Stimulated activated CD8-positive, alpha-beta memory T cell treated with anti-CD3 and anti-CD28 coated beads, Interleukin-4, amount 100 ng/mL, for 1 hour (primary cell): Measurements from ENCODE around the gene CYP2D6.

Experiments
- DNase-seq, 2 donors: peaks; one replicate each; pipeline ENCODE4 v3.0.0-alpha.2; 2020; ENCODE audit warnings: low read depth in 2 of 2, low spot score in 1 of 2

CYP2D6 gene

DNA sequence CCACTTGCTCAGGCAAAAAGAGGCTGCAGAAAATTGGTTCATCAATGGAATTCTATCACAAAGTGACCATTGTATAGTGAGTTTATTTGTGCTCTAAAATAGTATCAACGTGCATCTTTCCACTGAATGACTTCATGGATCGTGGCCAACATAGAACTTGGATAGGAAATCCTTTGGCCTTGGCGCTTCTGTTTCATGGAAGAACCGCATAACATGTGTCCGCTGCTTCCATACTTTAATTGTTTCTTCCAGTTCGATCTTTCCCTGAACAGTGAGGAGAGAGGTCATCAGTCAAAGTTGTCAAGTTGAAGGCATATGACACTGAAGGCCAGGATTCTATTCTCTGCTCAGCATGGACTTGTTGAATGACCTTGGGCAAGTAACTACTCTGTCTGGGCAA lies 44.6 kb downstream of the CYP2D6 start:
- DNase-seq: no peak

DNA sequence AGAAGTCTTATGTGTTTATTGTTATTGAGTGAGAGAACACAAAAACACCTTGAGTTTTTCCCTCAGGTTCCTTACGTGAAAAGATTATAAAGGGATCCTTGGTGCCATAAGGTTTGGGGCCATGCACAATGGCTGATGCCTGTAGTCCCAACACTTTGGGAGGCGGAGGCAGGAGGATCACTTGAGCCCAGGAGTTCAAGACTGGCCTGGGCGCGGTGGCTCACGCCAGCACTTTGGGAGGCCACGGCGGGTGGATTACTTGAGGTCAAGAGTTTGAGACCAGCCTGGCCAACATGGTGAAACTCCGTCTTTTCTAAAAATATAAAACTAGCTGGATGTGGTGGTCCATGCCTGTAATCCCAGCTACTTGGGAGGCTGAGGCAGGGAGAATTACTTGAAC lies 45.7 kb downstream of the CYP2D6 start:
- DNase-seq: no peak

DNA sequence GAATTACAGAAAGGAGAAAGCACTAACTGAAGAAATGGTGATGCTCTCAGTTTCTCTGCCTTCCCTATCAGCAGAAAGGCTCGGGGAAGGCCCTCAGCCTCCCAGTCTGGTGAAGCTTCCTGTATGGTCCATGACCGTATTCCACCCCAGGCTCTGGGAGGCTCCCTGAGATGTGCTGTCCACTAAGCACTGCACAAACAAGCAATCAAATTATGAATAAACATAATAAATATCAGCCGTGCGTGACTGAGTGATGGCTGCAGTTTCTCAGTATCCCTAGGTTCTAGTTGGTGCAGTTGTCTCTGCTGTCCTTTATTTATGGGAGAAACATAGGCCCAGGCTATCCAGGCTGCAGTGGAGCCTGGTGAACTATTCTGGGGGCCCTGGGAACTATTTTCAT lies 47.5 kb downstream of the CYP2D6 start:
- DNase-seq: no peak

DNA sequence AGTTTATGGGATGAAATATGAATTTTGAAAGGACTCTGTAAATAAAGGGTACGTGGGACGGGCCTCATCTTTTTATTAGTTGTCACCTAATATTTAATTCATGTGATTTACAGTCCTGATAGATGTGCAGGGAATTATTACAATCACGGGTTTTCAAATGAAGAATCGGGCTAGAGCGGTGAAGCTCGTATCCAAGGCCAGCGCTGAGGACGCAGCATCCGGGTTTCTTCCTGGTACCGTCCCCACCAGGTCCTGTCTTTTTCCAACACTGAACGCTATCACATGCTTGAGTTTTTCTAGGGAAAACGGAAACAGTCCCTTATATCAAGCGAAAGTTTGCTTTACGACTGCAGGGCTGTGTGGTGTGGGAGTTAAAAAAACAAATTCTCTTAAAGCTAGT lies 50.3 kb downstream of the CYP2D6 start:
- no peak for DNase-seq

DNA sequence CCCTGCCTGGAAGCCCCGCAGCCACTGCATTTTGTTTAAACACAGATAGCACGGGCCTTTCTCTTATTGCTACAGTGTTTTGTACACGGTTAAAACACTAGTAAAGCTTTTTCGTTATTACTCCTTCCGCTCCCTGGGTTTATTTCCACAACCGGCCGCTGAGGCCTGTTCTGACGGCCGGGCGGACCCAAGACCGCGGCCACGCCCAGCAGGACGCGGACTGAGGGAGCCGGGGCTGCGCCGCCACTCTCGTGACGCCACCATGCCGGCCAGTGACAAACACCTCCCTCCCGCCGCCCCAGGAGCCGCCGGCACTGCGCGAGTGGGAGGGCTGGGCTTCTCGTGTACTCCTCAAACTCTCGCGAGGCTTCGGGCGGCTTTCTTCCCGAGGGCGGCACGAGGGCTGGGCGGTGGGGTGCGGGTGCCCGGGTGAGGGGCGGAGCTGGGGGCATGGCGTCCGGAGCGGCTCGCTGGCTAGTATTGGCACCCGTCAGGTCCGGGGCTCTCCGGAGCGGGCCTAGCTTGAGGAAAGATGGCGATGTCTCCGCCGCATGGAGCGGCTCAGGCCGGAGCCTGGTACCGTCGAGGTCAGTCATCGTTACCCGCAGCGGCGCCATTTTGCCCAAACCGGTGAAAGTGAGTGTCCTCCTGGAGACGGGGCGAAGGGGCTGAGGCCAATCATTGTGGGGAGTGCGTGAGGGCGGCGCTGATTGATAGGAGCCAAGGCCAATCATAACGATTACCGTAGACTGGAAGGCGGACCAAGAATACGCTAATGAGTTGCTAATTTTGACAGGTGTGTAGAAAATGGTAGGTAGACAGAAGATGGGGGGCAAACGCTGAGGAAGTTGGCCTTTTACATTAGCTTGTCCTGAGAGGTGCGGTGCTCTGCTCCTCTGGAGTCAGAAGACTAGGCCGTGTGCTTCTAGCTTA lies 51.0 kb downstream of the CYP2D6 start, which contains the start of gene SMDT1:
Gene SMDT1, plus strand, starts transcription at position 382 of the 933 bp plus-strand sequence. Its CDS starts 69 bp downstream, at position 451.
- peak; percentile 97 for DNase-seq

DNA sequence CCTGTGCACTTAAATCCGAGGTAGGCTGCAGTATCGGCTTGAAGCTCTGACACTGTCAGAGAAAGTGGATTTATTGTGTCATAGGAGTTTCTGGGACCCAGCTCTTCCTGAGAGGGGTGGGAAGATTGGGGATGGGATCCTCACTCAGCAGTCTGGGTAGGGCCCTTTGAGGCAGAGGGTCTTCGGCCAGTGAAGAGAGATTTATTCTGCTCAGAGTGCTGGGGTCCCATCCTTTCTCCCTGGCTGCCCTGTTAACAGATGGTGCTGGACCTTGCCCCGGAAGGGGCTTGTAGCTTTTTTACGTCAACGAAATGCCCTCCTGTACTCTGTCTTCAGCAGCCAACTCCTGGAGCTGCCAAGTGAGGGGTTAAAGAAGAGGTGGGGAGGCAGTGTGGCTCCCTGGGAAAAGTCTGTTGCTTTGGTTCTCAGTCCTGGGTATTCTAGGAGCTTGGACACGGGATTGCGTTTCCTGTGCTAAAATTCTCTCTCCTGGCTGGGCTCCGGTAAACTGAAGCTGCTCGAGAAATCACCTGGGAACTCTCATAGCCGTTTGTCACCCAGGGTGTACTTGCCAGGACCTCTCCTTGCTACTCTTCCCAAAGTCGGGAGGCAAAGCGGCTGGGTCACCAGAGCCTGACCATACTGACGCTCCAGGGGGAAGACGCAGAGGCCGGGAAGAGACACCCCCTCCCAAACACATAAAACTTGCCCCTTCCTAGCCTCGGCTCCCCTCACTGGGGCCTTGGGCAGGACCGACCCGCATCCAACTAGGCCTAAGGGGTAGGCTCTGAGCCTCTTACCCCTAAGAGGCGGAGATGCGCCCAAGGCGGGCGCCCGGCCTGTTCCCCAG lies 51.9 kb downstream of the CYP2D6 start:
- DNase-seq: no peak

DNA sequence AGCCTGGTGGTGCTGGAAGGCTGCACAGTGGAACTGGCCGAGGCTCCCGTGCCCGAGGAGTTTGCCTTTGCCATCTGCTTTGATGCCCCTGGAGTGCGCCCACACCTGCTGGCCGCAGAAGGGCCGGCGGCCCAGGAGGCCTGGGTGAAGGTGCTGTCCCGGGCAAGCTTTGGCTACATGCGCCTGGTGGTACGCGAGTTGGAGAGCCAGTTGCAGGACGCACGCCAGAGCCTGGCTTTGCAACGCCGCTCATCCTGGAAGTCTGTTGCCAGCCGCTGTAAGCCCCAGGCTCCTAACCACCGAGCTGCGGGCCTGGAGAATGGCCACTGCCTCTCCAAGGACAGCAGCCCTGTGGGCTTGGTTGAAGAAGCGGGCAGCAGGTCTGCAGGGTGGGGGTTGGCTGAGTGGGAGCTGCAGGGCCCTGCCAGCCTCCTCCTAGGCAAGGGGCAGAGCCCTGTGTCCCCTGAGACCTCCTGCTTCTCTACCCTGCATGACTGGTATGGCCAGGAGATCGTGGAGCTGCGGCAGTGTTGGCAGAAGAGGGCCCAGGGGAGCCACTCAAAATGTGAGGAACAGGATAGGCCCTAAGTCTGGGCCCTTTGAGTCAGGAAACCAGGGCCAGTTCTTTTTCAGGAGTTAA lies 53.0 kb downstream of the CYP2D6 start:
- DNase-seq: no peak

DNA sequence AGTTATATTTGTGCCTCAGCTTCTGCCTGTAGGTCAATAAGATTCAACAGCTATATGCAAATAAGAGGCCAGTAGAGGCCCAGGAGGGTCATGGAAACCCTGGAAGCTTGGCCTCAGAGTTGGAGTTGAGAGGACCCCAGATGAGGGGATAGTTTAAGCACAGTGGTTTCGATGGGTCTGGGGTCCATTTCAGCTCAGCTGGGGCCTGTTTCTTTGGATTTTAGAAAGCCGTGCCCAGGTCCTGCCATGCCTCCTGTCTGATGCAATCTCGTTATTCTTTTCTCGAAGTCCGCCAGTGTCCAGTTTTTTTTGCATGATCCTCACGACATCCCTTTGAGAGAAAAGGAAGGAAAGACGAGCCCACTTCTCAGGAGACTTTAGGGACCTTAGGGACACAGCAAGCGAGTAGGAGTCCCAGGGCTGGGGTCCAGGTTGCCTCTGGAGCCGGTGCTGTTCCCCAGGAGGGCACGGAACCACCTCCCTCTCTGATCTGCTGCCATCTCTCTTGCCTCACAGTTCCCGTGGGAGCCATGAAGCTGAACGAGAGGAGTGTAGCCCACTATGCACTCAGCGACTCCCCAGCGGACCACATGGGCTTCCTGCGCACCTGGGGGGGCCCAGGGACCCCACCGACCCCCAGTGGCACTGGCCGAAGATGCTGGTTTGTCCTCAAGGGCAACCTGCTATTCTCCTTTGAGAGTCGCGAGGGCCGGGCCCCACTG lies 53.7 kb downstream of the CYP2D6 start:
- DNase-seq: no peak
